Measurements from ENCODE around the gene CCDC88A. TPM values are rescaled to one million over a fixed set of nuclear protein-coding genes. Genes with fewer than 3 reads are reported as not detected.
A peak's percentile ranks its signal among the peaks of the same experiment; 100 is the strongest.

The CCDC88A gene
- total RNA-seq, 2 donors from 2014 or later = 49.0 to 50.4 TPM

DNA sequence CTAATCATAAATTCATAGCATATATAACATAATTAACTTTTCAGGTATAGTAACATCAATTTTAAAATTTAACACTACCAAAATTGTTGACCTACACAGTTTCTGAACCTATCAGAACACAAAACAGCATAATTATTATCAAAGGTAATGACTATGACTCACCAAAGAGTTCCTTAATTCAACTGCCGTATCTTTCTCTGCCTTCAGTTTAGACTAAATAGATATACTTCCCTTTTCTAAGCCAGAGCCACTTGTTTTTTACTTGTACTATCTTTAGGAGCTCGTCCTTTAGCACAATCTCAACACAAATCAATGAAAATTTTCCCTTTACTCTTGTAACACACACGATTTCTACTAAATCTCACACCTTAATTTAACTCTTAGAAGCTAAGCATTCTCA lies 54.4 kb downstream of the CCDC88A start:
- no peaks in the 10 kb centered on the region for H3K9me3 ChIP-seq
- peak overlapping the region in 1 of 4 donors; percentile 65 for H3K27ac ChIP-seq
- 41 to 44% methylated on average over 3 of the region's 3 CpGs for WGBS, 2 donors
- intact Hi-C loops (cut with DNase I) = no loop called here
- ATAC-seq (no peak), DNase-seq (no peak)
- no peak overlapping the region for H3K4me3 ChIP-seq
- peaks cover 10% of the 10 kb centered on the region for H3K4me1 ChIP-seq
- H3K27me3 ChIP-seq = no peaks in the 10 kb centered on the region
- H3K36me3 ChIP-seq (replicated peaks in 1 of 2; ENCODE audit: insufficient read depth in 1 of 2, low read depth in 2 of 2) = no peaks in the 10 kb centered on the region
- TF ChIP-seq POLR2A (IDR thresholded peaks at IDR 0.05) = no peak
- TF ChIP-seq, protein P1, sequence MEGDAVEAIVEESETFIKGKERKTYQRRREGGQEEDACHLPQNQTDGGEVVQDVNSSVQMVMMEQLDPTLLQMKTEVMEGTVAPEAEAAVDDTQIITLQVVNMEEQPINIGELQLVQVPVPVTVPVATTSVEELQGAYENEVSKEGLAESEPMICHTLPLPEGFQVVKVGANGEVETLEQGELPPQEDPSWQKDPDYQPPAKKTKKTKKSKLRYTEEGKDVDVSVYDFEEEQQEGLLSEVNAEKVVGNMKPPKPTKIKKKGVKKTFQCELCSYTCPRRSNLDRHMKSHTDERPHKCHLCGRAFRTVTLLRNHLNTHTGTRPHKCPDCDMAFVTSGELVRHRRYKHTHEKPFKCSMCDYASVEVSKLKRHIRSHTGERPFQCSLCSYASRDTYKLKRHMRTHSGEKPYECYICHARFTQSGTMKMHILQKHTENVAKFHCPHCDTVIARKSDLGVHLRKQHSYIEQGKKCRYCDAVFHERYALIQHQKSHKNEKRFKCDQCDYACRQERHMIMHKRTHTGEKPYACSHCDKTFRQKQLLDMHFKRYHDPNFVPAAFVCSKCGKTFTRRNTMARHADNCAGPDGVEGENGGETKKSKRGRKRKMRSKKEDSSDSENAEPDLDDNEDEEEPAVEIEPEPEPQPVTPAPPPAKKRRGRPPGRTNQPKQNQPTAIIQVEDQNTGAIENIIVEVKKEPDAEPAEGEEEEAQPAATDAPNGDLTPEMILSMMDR (IDR thresholded peaks at IDR 0.05) = no peak

DNA sequence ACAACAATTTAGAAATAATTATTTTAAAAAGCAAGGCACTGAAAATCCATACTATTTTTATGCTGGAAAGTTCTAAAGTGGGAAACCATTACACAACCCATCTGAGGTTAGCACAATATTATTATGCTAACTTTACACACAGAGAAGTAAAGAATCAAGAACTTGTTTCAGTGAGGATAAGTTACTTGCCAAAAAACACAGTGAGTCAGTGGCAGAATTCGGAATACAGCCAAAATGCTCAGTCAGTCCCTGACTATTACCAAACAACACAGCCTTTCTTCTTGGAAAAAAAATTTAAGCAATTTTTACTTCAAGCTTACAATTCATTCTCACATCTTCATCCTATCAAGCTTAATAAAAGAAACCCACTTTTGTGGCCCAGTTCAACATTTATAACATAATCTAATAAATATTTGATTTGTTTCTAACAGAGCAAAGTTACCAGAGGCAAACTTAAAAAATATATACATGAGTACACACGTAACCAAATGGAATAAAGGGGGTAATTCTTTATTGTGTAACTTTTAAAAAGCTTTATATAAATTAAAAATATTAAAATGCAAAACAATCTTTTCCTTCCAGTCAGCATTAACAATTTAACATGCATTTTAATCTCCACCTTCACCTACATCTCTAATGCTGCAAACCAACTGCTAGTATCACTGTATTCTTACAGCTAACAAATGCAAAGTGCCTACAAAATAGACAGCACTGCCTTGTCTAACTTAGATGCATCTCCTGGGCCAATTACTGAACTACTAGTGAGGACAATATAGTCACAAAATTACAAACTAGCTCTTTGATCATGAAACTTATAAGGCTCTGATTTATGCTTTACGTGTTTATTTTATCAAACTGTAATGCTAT lies 55.2 kb downstream of the CCDC88A start:
- no peaks in the 10 kb centered on the region for H3K27me3 ChIP-seq
- no peaks in the 10 kb centered on the region for H3K36me3 ChIP-seq (replicated peaks in 1 of 2; ENCODE audit: insufficient read depth in 1 of 2, low read depth in 2 of 2)
- intact Hi-C loops (cut with DNase I) = no loop called here
- H3K9me3 ChIP-seq = no peaks in the 10 kb centered on the region
- peak; percentile 57 to 83 (median 72) for DNase-seq
- TF ChIP-seq POLR2A (IDR thresholded peaks at IDR 0.05) = no peak
- TF ChIP-seq, protein P1 (IDR thresholded peaks at IDR 0.05) = no peak
- H3K4me3 ChIP-seq = no peak overlapping the region
- peak overlapping the region in 1 of 4 donors; percentile 65 for H3K27ac ChIP-seq
- WGBS, 2 donors = 51 to 53% methylated on average over 3 of the region's 3 CpGs
- H3K4me1 ChIP-seq = peaks cover 10% of the 10 kb centered on the region
- peak; percentile 97 for ATAC-seq

DNA sequence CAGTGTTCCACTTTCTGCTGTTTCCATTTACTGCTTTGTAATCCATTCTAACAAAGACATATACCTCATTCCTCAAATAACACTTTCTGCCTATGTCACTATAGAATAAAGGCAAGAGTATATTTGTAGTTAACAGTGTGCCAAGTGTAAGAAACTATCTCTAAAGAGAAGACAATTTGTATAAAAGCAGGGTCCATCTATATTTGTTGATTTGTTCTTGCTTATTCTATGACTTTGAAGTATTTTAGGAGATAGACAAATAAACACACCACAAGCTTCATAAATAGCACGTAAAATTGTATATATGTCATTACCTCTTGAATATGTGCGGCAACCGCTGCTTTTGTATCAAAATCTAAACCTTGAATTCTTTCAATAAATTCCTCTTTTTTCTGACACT lies 56.0 kb downstream of the CCDC88A start:
- no peak for ATAC-seq
- intact Hi-C loops (cut with DNase I) = no loop called here
- Histone ChIP-seq H3K27ac (peak overlapping the region in 1 of 4 donors; percentile 65), H3K4me1 (peaks cover 10% of the 10 kb centered on the region), H3K27me3 (no peaks in the 10 kb centered on the region), H3K4me3 (no peak overlapping the region), H3K36me3 (replicated peaks in 1 of 2; ENCODE audit: insufficient read depth in 1 of 2, low read depth in 2 of 2) (no peaks in the 10 kb centered on the region), H3K9me3 (no peaks in the 10 kb centered on the region)
- no peak for DNase-seq
- 88% methylated on average over 3 of the region's 3 CpGs for WGBS, 2 donors
- TF ChIP-seq POLR2A (IDR thresholded peaks at IDR 0.05) = no peak
- TF ChIP-seq, protein P1 (IDR thresholded peaks at IDR 0.05) = no peak

DNA sequence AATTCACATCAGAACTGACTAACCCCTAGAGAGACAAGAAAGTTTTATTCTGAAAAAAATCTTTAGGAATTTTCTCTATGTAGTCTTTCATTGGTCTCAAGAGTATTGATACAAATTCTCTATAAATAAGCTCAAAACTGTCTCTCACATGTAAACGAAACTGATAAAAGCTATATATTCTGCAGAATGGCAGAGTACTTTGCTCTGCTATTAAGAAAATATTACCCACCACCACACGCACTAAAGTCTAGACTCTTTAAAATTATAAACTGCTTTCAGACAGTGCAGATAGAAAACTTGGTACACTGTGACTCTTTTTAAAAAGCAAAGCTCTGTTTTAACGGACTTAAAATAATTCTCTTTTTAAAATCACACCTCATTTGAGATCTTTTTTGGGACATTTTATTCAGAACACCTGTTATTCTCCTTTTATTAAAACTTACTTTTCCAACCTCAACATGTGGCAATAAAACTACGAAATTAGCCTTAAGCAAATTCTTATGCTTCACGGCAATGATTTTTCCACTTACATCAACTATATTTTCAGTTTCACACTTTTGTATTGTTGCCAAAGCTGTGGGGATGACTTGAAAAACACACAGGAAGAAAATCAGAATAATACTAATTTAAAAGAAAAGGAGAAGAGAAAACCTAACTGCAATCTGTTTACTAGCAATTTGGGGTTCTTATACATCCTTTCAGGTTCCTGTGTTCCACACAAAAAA lies 58.0 kb downstream of the CCDC88A start:
- no peak overlapping the region for H3K27ac ChIP-seq
- H3K36me3 ChIP-seq (replicated peaks in 1 of 2; ENCODE audit: insufficient read depth in 1 of 2, low read depth in 2 of 2) = no peaks in the 10 kb centered on the region
- no peaks in the 10 kb centered on the region for H3K9me3 ChIP-seq
- intact Hi-C loops (cut with DNase I) = no loop called here
- no peaks in the 10 kb centered on the region for H3K27me3 ChIP-seq
- 78 to 80% methylated on average over 5 of the region's 5 CpGs for WGBS, 2 donors
- peaks cover 10% of the 10 kb centered on the region for H3K4me1 ChIP-seq
- no peak for TF ChIP-seq POLR2A (IDR thresholded peaks at IDR 0.05)
- TF ChIP-seq, protein P1 (IDR thresholded peaks at IDR 0.05) = no peak
- no peak overlapping the region for H3K4me3 ChIP-seq
- no peak for DNase-seq
- ATAC-seq = no peak

Data from body of pancreas (tissue), 4 donors.